Activated naive CD4-positive, alpha-beta T cell treated with anti-CD3 and anti-CD28 coated beads, Interleukin-2, amount 50 U/mL, for 24 hours (primary cell): ENCODE results near the gene SLCO1A2.

Experiments used
- H3K27ac Mint-ChIP-seq: one replicate; pipeline ENCODE4 v1.8.0; 2021; ENCODE audit warnings: mild to moderate bottlenecking, mixed read lengths
- H3K27me3 Mint-ChIP-seq: one replicate; pipeline ENCODE4 v1.8.0; 2021; ENCODE audit warnings: mixed read lengths
- H3K36me3 Mint-ChIP-seq: one replicate; pipeline ENCODE4 v1.8.0; 2021; ENCODE audit warnings: mixed read lengths
- H3K4me1 Mint-ChIP-seq: one replicate; pipeline ENCODE4 v1.8.0; 2021; ENCODE audit warnings: mixed read lengths
- H3K4me3 Mint-ChIP-seq: one replicate; pipeline ENCODE4 v1.8.0; 2021; ENCODE audit warnings: mild to moderate bottlenecking, mixed read lengths
- H3K9me3 Mint-ChIP-seq: one replicate; pipeline ENCODE4 v1.8.0; 2021; ENCODE audit warnings: mixed read lengths

Gene SLCO1A2

GRCh38 chr12:21276826-21277225 is 57.9 kb downstream of the SLCO1A2 start:
- no peaks in the 10 kb centered on the region for H3K36me3 Mint-ChIP-seq
- no peak overlapping the region for H3K4me3 Mint-ChIP-seq
- peaks cover 17% of the 10 kb centered on the region for H3K27me3 Mint-ChIP-seq
- no peaks in the 10 kb centered on the region for H3K4me1 Mint-ChIP-seq
- H3K27ac Mint-ChIP-seq: no peak overlapping the region
- no peaks in the 10 kb centered on the region for H3K9me3 Mint-ChIP-seq

DNA sequence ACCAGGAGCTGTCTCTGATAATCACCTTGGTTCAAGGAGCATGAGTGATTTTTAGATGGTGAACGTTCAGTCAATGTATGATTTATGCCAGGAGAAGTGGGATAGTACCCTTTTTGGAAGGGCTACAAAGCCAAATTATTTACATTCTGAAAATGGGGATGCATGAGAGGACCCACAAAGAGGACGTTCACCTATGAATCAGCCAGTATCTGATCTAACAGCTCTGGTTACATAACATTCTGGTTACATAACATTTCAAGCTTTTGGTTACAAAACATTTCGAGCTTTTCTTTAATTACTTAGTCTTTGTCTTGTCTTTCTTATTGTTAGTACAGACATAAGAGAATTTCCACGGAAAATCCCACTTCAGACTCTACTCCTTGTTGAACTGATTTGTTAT is 68.8 kb downstream of the SLCO1A2 start:
- Mint-ChIP-seq H3K27ac (no peak overlapping the region), H3K4me3 (no peak overlapping the region), H3K27me3 (peaks cover 15% of the 10 kb centered on the region), H3K36me3 (peaks cover 4% of the 10 kb centered on the region), H3K9me3 (peaks cover 10% of the 10 kb centered on the region), H3K4me1 (no peaks in the 10 kb centered on the region)

DNA sequence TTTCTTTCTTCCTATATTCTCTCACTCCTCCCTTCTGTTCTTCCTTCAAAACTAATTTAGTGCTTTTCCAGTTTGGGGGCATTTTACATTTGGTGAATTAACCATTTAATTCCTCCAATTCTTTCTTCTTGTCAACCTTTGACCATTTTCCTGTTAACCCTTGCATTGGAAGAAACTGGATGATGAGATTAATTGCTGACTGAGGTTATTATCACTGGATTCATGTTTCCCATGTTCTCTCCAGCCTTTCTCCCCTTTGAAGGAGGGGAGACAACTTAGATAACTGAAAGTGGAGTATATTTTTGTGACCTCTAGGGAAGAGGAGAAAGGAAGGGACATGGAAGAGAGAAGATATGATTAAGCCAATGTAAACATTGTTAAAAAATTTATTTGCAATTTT is 70.5 kb downstream of the SLCO1A2 start:
- Mint-ChIP-seq H3K27me3 (peaks cover 18% of the 10 kb centered on the region), H3K36me3 (peaks cover 4% of the 10 kb centered on the region), H3K4me1 (no peaks in the 10 kb centered on the region), H3K9me3 (peaks cover 19% of the 10 kb centered on the region), H3K4me3 (no peak overlapping the region), H3K27ac (no peak overlapping the region)

DNA sequence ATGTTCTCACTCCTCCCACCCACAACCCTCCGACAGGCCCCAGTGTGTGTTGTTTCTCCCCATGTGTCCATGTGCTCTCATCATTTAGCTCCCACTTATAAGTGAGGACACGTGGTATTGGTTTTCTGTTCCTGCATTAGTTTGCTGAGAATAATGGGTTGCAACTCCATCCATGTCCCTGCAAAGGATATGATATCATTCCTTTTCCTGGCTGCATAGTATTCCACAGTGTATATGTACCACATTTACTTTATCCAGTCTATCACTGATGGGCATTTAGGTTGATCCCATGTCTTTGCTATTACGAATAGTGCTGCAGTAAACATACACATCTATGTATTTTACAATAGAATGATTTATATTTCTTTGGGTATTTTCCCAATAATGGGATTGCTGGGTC is 77.5 kb downstream of the SLCO1A2 start:
- H3K36me3 Mint-ChIP-seq: no peaks in the 10 kb centered on the region
- H3K4me3 Mint-ChIP-seq: no peak overlapping the region
- H3K9me3 Mint-ChIP-seq: peaks cover 9% of the 10 kb centered on the region
- peaks cover 4% of the 10 kb centered on the region for H3K27me3 Mint-ChIP-seq
- H3K4me1 Mint-ChIP-seq: no peaks in the 10 kb centered on the region
- H3K27ac Mint-ChIP-seq: no peak overlapping the region

DNA sequence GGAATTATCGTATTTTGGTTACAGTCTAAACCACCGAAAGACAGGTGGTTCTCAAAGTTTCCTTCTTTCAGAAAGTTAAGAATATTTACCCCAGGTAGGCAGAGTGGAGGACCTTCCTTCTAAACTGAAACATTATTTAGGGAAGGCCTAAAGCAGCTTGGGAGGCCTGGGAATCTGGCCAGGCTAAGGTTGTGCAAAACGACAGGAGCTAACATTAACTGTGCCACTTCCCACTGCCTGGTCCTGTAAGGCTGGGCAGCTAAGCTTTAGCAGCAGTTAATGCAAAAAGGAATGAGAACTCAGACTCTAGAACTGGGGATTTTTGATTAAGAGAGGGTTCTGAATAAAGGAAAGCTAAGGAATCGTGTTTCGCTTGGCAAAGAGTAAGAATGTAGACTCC is 82.6 kb downstream of the SLCO1A2 start:
- Mint-ChIP-seq H3K4me1 (no peaks in the 10 kb centered on the region), H3K36me3 (no peaks in the 10 kb centered on the region), H3K4me3 (no peak overlapping the region), H3K27ac (no peak overlapping the region), H3K9me3 (no peaks in the 10 kb centered on the region), H3K27me3 (no peaks in the 10 kb centered on the region)

GRCh38 chr12:21248679-21249078 is 86.0 kb downstream of the SLCO1A2 start:
- Mint-ChIP-seq H3K4me1 (no peaks in the 10 kb centered on the region), H3K36me3 (no peaks in the 10 kb centered on the region), H3K27ac (no peak overlapping the region), H3K4me3 (no peak overlapping the region), H3K9me3 (no peaks in the 10 kb centered on the region), H3K27me3 (no peaks in the 10 kb centered on the region)

DNA sequence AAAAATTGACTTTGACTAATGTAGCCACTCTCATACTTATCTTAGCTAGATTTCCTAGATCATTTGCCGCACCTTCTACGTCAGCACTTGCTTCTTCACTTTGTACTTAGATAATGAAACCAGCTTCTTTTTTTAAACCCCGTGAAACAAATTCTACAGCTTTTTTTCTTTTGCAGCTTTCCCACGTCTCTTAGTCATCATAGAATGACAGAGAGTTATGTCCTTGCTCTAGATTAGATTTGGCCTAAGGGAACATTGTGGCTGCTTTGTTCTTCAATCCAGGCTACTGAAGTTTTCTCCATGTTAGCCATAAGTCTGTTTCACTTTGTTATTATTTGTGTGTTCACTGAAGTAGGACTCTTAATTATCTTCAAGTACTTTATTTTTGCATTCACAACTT is 94.9 kb downstream of the SLCO1A2 start:
- H3K4me1 Mint-ChIP-seq: no peaks in the 10 kb centered on the region
- no peaks in the 10 kb centered on the region for H3K9me3 Mint-ChIP-seq
- H3K36me3 Mint-ChIP-seq: no peaks in the 10 kb centered on the region
- peaks cover 7% of the 10 kb centered on the region for H3K27me3 Mint-ChIP-seq
- H3K27ac Mint-ChIP-seq: no peak overlapping the region
- no peak overlapping the region for H3K4me3 Mint-ChIP-seq

DNA sequence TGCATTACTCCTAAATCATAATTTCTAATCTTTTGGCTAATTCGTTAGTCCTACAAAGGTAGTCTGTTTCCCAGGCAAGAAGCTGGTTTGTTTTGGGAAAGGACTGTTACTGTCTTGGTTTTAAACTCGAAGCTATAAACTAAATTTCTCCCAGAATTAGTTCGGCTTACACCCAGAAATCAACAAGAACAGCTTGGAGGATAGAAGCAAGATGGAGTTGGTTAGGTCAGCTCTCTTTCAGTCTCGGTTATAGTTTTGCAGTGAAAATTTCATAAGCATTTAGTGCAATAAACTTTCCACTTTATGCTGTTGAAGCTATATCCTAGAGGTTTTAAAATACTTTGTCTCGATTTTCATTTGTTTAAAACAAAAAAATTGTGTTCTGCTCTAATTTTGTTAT is 100.3 kb downstream of the SLCO1A2 start:
- no peak overlapping the region for H3K4me3 Mint-ChIP-seq
- H3K36me3 Mint-ChIP-seq: no peaks in the 10 kb centered on the region
- H3K27me3 Mint-ChIP-seq: peaks cover 7% of the 10 kb centered on the region
- H3K4me1 Mint-ChIP-seq: no peaks in the 10 kb centered on the region
- no peak overlapping the region for H3K27ac Mint-ChIP-seq
- no peaks in the 10 kb centered on the region for H3K9me3 Mint-ChIP-seq

GRCh38 chr12:21223930-21224329 is 110.8 kb downstream of the SLCO1A2 start:
- Mint-ChIP-seq H3K27me3 (peaks cover 1% of the 10 kb centered on the region), H3K4me3 (no peak overlapping the region), H3K9me3 (no peaks in the 10 kb centered on the region), H3K4me1 (no peaks in the 10 kb centered on the region), H3K36me3 (no peaks in the 10 kb centered on the region), H3K27ac (no peak overlapping the region)

- H3K9me3 Mint-ChIP-seq: no peaks in the 10 kb centered on the region
- no peaks in the 10 kb centered on the region for H3K36me3 Mint-ChIP-seq
- H3K27ac Mint-ChIP-seq: no peak overlapping the region
- peaks cover 1% of the 10 kb centered on the region for H3K27me3 Mint-ChIP-seq
- no peaks in the 10 kb centered on the region for H3K4me1 Mint-ChIP-seq
- H3K4me3 Mint-ChIP-seq: no peak overlapping the region
Measured at GRCh38 chr12:21221778-21222177, 112.9 kb downstream of the SLCO1A2 start.

DNA sequence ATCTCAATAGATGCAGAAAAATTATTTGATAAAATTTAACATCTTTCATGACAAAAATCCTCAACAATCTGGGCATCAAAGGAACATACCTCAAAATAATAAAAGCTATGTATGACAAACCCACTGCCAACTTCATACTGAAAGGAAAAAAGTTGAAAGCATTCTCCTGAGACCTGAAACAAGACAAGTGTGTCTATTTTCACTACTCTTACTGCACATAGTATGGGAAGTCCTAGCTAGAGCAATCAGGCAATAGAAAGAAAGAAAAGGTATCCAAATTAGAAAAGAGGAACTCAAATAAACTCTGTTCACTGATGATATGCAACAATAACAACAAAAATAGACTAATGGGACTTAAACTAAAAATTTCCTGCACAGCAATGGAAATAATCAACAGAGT is 113.6 kb downstream of the SLCO1A2 start:
- H3K27ac Mint-ChIP-seq: no peak overlapping the region
- H3K4me1 Mint-ChIP-seq: no peaks in the 10 kb centered on the region
- H3K27me3 Mint-ChIP-seq: peaks cover 1% of the 10 kb centered on the region
- no peak overlapping the region for H3K4me3 Mint-ChIP-seq
- no peaks in the 10 kb centered on the region for H3K36me3 Mint-ChIP-seq
- H3K9me3 Mint-ChIP-seq: no peaks in the 10 kb centered on the region

DNA sequence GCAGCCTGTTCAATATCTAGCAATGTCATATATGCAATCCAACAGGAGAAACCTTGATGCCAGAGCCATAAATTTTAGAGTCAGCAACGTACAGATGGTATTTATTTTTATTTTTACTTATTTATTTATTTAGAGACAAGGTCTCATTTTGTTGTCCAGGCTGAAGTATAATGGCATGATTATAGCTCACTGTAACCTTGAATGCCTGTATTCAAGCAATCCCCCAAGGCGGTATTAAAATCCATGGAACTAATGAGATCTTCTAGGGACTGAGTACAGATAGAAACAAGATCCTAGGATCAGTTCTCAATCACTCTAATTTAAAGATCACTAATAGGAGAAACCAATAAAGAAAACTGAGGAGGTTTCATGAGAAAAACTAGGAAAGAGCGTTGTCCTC is 114.5 kb downstream of the SLCO1A2 start:
- Mint-ChIP-seq H3K27me3 (peaks cover 1% of the 10 kb centered on the region), H3K9me3 (no peaks in the 10 kb centered on the region), H3K36me3 (no peaks in the 10 kb centered on the region), H3K27ac (no peak overlapping the region), H3K4me1 (no peaks in the 10 kb centered on the region), H3K4me3 (no peak overlapping the region)

DNA sequence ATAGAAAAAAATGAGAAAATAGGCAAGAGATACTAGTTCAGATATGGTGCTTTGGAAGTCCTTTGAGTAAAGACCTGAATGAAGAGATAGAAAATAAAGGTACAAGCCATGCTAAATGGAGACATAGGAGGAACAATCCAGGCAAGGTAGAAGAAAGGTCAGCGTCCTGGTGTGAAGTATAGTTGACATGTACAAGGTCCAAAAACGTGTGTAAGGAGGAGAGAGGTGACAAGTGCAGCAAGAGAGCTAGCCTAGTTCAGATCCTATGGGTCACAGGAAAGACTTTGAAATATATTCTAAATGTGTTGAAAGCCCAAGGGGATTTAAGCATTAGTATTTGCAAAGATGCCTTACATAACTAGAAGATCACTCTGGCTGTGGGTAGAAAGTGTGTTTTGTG is 115.5 kb downstream of the SLCO1A2 start:
- peaks cover 1% of the 10 kb centered on the region for H3K27me3 Mint-ChIP-seq
- H3K36me3 Mint-ChIP-seq: no peaks in the 10 kb centered on the region
- H3K9me3 Mint-ChIP-seq: no peaks in the 10 kb centered on the region
- H3K27ac Mint-ChIP-seq: no peak overlapping the region
- H3K4me3 Mint-ChIP-seq: no peak overlapping the region
- no peaks in the 10 kb centered on the region for H3K4me1 Mint-ChIP-seq
